GM21367 (cell line): ENCODE measurements around the gene CFAP54.
"Not testable (repeated sequence)": the region's sequence is repeated elsewhere in the genome, so short reads cannot be mapped to it uniquely, and the experiment has no call there.

ENCODE experiments used
- ATAC-seq: cut with Tn5 transposase; IDR thresholded peaks from one replicate; pipeline ENCODE4 v1.9.1; 2021; ENCODE audit not compliant: unreplicated experiment

Gene CFAP54

DNA sequence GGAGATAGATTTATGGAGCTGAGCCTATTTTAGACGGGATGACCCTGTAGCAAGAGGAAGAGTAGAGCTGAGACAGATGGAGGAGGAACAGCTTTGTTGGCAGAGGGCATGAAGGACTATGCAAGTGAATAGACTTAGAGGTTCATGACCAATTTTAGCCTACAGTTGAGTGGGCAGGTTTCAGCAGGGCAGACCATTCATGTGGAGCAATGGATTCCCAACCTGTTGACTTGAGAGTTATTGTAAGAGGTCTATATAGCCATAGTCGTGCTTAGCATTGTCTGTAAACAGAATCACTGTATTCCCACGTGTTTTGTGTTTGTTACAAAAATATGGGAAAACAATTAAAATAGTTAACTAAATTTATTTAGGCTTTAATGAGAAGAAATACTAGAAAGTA is 116.8 kb downstream of the CFAP54 start:
- ATAC-seq, result no peak

DNA sequence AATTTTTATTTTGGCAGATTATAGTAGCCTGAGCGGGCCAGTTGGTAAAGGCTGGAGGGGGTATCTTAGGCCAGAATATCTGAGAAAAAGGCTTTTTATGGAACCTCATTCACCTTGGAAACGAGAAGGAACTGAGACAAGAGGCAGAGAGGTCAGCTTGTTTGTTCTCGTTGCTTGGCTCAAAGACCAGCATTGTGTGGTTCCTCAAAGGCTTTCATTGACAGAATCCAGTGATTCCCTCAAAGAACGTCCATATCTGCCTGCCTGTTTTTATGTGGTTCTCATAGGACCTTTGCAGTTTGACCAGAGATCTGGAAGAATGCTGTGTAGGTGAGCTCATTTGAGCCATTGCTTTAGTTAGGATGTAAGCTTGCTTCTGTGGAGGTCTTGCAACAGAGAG is 117.3 kb downstream of the CFAP54 start:
- no peak for ATAC-seq

DNA sequence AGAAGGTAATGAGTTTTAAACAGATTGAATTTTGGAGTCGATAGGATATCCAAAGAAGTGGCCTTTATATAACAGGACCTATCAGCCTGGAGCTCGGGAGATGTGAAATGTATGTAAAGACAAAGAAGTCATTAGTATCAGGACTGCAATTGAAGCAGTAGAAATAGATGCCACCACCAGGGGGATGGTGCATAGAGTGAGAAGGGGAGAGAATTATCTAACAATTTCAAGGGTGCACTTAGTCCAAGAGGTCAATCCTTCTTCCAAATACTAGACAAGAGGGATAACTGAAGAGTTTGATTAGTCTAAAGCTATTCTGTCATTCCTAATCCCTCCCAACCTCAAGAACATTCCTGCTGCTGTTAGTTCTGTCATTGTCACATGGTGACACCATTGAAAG is 127.8 kb downstream of the CFAP54 start:
- no peak for ATAC-seq

DNA sequence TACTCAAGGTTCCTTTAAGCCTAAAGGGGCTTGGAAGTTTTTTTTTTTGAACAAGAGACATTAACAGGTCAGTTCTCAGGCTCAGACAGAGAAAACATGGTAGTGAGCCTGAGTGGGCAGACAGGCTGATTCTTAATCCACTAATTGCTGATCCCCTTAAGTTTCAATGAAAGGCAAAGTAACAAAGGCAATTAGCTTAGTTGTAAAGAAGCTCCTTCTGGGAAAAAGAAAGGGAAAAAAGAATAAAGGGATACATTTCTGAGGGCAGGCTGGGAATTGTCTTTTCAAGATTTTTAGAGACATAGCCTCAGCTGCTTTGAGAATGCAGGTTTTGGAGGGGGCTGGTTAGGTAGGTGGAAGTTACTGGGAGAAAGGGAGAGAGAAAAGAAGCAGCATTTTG is 133.8 kb downstream of the CFAP54 start:
- no peak for ATAC-seq

DNA sequence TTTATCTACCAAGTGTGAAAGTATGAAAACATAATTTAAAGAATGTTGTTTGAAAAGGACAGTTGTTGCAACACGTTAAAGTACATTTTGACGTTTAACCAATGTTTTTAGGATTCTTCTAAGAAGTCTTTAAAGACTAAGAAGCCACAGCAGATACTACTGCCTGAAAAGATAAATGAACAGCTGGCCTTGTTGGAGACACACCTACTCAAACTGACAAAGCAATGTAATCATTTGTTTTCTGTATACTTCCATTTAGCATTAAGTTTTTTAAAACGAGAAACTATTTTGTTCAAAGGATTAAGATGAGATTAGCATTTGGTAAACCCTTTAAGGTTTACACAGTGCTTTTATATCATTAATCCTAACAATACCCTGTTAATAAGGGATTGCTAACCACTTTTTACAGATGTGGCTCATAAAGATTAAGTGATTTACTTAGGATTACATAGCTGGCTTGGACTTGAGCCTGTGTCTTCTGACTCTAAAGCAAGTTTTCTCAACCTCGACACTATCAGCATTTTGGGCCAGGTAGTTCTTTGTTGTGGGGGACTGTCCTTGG is 134.4 kb downstream of the CFAP54 start:
- ATAC-seq, result no peak

DNA sequence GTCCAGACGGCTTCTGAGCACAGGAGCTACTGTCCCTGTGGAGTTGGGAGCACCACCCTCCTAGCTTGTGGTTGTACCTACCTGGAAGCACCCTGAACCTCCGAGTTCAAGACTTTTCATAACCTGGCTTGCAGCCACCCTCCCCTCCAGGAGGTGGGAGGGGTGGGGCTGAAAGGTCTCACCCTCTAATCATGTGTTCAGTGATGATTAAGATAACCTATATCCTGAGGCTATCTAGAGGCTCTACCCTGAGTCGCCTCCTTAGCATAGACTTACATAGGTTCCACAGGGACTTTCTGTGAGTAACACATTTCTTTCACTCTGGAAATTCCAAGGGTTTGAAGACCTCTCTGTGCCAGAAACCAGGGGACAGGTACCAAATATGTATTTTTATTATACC is 146.5 kb downstream of the CFAP54 start:
- no peak for ATAC-seq

DNA sequence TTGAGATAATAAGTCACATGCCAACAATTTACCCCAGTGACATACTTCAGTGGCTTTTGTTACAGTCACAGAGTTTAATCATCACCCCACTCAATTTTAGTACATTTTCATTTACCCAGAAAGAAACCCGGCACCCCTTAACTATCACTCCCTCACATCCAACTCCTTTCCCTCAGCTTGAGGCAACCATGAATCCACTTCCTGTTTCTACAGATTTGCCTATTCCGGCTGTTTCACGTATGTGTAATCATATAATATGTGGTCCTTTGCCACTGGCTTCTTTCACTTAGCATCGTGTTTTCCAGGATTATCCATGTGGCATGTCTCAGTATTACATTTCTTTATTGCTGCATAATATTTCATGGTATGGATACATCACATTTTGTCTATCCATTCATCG is 147.5 kb downstream of the CFAP54 start:
- no peak for ATAC-seq

DNA sequence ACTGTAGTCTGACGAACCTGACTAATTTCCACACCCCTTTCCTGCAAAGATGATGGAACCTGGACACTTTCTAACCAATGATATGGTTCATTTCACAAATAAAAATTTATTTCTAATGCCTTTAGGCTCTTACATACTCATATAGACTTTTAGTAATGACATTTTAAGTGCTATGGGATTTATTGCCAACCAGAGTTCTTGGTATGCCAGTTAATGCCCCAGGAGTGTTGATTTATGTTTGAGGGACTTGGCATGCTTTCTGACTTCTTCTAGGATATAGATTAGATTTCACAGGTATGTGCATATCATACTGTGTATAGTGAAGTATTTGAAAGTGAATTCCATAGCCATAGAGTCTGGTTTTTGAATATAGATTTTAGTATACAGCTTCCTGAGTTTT is 159.5 kb downstream of the CFAP54 start:
- no peak for ATAC-seq

DNA sequence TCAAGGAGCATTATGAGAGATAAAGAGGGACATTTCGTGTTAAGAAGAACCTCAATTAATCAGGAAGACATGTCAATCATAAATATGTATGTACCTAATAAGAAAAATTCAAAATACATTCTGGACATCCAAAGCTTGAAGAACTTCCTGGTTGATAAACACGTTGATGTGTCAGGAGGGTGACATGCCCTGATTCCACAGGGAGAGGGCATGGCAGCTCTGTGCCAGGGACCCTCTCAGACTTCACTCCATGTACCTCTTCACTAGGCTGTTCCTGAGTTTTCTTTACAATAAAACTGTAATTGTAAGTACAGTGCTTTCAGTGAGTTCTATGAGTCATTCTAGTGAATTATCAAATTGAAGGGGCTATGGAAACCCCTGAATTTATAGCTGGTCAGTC is 163.5 kb downstream of the CFAP54 start:
- ATAC-seq, result no peak

DNA sequence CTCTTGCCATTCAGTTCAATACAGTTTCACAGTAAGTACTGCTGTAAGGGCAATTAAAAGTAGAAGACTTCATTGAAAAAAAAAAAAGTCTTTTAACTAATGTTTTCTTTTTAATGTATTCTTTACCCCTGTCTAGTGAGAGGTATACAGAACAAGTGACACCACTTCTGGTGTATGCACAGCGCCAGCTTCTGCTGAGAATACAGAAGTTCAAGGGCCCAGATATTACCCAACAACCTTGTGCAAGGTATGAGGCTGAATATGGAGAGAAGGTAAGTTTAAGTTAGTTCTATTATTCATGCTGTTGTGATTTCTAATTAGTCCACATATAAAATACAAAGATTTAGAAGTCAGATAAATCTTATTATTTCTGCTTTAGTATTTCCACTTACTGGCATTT is 168.7 kb downstream of the CFAP54 start:
- no peak for ATAC-seq

DNA sequence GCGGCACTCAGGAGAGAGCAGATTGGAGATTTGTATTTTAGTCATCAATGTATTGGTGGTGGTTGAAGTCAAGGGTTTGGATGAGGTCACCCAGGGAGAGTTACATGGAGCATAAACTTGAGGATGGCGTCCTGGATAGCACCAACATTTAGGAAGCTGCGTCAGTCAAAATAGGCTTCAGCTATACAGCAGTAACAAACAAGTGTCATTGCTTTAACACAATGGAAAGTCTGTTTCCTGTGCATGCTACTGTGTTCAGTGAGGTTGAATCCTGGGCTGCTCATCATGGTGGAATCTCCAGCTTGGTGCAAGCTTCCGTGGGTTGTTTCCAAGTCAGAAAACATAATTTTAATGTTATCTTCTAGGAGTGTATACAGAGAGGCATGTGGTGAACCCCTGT is 180.4 kb downstream of the CFAP54 start:
- no peak for ATAC-seq

DNA sequence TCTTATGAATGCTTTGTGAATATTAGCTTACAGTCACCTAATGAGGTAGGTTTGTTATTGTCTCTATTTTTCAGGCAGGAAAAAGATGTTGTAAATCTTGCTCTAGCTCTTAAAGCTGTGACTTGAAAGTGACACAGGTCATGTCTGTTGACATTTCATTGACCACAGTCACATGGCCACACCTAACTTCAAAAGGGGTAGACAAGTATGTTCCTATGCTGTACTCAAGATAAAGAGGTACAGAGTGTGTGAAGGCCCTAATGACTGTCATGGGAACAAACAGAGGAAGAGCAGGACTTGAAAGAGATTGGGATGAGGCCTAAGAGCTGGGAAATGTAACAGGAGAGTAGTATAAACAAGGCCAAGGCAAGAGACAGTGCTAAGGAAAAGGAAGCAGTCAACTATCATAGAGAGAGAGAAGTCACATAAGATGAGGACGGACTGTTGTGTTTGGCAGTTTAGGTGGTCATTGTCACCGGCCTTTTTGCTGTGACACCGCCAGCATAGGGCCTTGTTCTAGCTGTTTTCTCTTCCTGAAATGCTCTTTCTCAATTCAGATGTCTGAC is 181.0 kb downstream of the CFAP54 start:
- ATAC-seq, result no peak

DNA sequence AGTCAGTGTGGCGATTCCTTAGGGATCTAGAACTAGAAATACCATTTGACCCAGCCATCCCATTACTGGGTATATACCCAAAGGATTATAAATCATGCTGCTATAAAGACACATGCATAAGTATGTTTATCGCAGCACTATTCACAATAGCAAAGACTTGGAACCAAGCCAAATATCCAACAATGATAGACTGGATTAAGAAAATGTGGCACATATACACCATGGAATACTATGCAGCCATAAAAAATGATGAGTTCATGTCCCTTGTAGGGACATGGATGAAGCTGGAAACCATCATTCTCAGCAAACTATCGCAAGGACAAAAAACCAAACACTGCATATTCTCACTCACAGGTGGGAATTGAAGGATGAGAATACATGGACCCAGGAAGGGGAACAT is 186.1 kb downstream of the CFAP54 start:
- ATAC-seq, result not testable (repeated sequence)

DNA sequence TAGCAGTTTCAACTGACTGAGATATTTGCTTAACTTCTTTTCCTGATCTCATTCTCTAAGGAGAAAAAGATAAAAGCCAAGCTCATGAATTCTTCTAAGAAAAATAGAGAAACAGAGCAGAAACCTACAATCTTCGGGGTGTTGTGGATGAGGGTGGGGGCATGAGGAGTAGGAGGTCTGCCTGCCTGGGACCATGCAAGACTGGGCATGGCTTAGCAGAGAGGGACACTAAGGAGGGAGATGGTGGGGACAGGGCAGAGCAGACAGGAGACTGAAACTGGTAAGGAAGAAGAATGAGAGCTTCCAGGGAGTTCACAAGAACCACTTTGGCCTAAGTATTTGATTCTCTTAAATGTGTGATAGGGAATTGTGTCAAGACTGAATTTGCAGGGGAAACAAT is 188.0 kb downstream of the CFAP54 start:
- no peak for ATAC-seq

DNA sequence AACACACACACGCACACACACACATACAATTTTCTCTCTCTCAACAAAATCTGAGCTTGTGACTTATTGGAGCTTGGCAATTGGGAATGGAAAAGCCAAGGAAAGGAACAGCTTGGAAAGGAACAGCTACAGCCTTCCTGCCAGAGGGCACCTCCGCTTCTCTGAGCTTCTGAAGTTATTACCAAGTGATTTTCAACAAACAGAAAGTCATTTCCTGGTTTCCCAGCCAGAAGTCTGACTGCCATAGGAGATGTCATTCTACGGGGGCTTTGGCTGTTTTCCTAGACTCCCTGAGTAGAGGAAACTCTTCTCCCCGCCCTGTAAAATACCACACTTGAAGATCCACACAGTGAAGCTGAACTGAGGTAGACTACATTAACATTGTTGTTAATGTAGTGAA is 198.3 kb downstream of the CFAP54 start:
- no peak for ATAC-seq

DNA sequence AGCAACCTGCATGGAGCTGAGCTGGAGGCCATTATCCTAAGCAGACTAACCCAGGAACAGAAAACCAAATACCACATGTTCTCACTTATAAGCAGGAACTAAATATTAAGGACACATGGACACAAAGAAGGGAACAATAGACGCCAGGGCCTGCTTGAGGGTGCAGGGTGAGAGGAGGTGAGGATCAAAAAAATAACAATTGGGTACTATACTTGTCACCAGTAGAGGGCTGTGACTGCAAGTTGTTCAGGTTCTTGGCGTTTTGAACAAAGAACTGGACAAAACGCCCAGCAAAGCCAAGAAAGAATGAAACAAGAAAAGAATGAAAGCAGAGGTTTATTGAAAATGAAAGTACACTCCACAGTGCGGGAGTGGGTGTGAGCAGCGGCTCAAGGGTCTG is 209.1 kb downstream of the CFAP54 start:
- ATAC-seq, result no peak

DNA sequence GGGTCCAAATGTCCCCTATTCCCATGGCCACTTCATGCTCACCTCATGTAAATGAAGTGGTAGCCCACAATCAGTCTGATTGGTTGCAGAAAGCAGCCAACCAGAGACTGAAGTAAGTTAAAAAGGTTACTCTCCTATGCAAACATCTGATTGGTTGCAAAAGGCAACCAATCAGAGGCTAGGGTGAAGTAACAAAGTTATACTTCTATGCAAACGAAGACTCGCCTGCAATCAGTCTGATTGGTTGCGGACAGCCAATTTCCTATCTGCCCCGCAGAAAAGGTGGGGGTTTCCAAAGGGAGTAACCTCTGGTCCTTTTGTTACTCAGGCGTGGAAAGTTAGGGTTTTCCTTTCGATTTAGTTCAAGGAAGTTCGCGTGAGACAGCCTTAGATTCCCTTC is 209.6 kb downstream of the CFAP54 start:
- ATAC-seq, result no peak

DNA sequence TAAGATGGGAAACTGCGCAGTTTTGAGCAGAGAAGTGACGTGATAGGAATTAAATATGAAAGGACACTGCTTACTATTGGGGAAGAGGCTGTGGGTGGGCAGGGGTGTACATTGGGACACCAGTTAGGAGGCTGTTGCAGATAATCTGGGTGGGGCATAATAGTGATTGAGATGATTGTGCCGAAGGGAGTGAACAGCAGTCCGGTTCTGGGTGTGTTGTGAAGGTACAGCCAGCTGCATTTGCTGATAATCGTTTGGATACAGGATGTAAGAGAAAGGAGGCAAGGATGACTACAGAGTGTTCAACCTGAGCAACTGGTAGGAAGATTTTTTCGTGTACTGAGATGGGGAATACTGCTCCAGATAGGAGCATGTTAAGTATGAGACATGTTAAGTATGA is 212.5 kb downstream of the CFAP54 start:
- ATAC-seq, result no peak

DNA sequence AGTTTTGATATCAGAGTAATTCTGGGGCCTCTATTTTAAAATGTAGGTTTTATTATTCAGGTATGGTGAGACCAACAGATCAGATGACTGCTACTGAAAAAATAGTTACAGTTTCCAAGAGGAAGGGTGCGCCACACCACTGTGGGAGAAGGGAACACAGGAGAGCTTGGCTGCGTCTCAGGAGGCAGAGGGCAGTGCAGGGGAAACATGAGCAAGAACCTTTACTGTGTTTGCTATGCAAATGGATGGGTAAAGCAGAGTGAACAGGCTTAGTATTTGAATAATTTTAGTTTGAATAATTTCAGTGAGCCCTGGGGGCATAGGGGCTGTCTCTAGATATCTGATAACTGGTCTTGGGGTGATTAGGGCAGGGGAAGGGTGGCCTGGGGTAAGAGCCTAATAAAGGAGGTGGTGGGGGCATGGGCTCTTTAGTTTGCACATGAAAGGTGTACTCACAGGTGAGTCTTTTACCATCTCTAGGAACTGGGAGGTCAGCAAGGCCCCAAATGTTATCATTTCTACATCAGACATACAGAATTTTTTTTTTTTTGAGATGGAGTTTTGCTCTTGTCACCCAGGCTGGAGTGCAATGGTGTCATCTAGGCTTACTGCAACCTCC is 220.9 kb downstream of the CFAP54 start:
- ATAC-seq, result no peak

DNA sequence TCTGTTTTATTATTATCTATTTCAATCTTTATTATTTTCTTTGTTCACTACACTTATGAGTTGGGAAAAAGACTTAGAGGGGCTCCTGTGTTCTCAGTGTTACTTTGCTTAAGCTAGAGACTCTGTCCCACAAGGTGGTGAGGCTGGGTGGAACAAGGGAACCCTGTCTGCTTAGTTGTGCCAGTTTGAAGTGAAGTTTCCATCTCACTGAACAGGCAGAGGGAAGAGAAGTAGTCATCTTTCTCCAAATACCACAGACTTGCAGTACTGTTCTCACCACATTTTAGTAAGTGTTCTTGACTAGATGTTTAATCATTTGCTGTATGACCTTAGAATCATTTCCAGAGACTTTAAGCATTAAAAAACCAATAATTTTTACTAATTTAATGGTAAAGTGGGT is 222.0 kb downstream of the CFAP54 start:
- no peak for ATAC-seq

DNA sequence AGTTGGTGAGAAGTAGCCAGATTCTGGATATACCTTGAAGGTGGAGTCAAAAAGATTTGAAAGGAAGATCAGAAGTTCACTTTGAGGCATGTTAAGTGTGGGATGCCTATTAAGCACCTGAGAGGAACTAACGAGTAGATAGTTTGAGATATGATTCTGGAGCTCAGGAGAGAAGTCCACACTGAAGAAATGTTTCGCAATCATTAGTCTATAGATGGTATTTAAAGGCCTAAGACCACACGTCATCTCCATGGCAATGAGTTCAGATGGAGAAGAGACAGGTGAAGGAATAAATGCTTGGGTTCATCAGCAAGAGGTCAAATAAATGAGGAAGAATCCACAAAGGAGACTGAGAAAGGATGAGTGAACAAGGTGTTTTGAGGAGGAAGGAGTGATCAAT is 224.8 kb downstream of the CFAP54 start:
- no peak for ATAC-seq

DNA sequence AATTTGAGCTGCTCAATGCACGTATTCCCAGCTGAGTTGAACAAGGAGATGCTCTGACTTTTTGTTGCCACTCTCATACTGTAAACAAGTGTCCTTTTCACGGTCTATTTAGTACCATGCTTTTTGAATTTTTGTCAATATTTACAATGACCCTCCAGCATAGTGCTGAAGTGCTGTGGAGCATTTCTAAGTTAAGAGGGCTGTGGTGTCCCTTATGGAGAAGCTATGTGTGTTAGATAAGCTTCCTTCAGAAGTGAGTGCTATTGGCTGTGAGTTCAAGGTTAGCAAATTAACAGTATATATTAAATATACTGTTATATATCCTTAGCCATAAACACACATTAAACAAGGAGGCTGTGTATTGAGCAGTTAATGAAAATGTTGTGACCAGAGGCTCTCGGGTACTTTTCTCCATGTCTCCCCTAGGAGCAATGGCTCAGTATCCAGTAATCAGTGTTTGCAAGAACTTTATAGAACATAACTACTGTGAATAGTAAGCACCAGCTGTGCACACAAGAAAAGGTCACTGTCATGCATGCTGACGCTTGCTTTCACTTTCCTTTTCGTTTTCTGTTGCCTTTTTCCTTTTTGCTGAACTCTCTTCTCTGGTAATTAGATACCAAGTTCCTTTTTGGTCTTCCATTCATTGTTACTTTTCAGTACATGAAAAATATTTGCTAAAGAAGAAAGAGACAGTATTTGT is 230.4 kb downstream of the CFAP54 start:
- peak; percentile 93 for ATAC-seq

DNA sequence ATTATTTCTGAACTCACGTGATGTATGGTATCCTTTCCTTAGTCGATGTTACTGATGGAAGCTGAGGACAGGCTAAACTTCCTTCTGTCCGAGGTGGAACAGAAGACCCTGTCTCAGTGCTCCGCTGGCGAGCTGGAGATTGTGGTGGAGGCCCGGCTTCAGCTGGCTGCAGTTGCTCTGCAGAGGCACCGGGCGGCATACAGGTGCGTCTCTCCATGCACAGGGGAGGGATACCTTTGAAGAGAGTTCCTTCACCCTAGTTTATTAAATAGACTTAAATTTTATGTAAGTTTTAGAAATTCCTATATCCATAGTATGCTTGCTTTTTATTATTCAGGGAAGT is 231.0 kb downstream of the CFAP54 start:
- ATAC-seq, result peak; percentile 72
